ENCODE results near the gene ZC3H14. TPM values are rescaled to one million over a fixed set of nuclear protein-coding genes. Genes with fewer than 3 reads are reported as not detected.

ZC3H14 gene
- 10 to 100 TPM; 37.2 to 52.5 (median 42.1) TPM for total RNA-seq
- long read RNA-seq, full-length matches to known transcripts: 2 of 4 reads
- long read RNA-seq, partial matches to known transcripts: 0 of 4 reads
- long read RNA-seq, other reads (novel, unspliced or antisense): 2 of 4 reads

- intact Hi-C loops (cut with DNase I): no loop called here
- peaks cover 0 to 12% (median 4%) of the 10 kb centered on the region in 4 donors for H3K36me3 ChIP-seq
- peak within 1 kb of the TSS; percentile 88 to 94 (median 88) for H3K27ac ChIP-seq
- TF ChIP-seq POLR2A (IDR thresholded peaks at IDR 0.05) (peak; percentile 93), CTCF (IDR thresholded peaks at IDR 0.05) (no peak)
- WGBS (ENCODE audit: insufficient coverage, low coverage, low lambda C conversion rate, missing lambda C conversion rate): 0% methylated on average over 24 of the region's 99 CpGs
- H3K27me3 ChIP-seq: no peaks in the 10 kb centered on the region
- DNase-seq (peak; percentile 89 to 91 (median 89)), ATAC-seq (peak; percentile 91 to 97 (median 92))
- H3K4me3 ChIP-seq: peak within 1 kb of the TSS; percentile 85 to 96 (median 89)
- H3K4me1 ChIP-seq: peaks cover 0 to 20% (median 8%) of the 10 kb centered on the region in 4 donors
- H3K9me3 ChIP-seq: no peaks in the 10 kb centered on the region
Observed at GRCh38 chr14:88562831-88563686, at the start of gene ZC3H14. TSS of gene ZC3H14 (plus strand) at chr14:88563037. CDS start at chr14:88563134, 97 bp downstream.

- no peaks in the 10 kb centered on the region for H3K27me3 ChIP-seq
- H3K4me1 ChIP-seq: peaks cover 0 to 9% (median 4%) of the 10 kb centered on the region in 4 donors
- no peaks in the 10 kb centered on the region for H3K9me3 ChIP-seq
- H3K36me3 ChIP-seq: no peaks in the 10 kb centered on the region
- intact Hi-C loops (cut with DNase I): no loop called here
- H3K27ac ChIP-seq: no peak overlapping the region
- TF ChIP-seq POLR2A (IDR thresholded peaks at IDR 0.05) (no peak), CTCF (IDR thresholded peaks at IDR 0.05) (no peak)
- DNase-seq: no peak
- WGBS (ENCODE audit: insufficient coverage, low coverage, low lambda C conversion rate, missing lambda C conversion rate): 38% methylated on average over 1 of the region's 1 CpG
- ATAC-seq: peak; percentile 44 to 76 (median 70)
- no peak overlapping the region for H3K4me3 ChIP-seq
Observed at GRCh38 chr14:88515499-88516221, 47.2 kb upstream of the ZC3H14 start.

- peak overlapping the region in 2 of 3 donors; percentile 35 to 66 for H3K27ac ChIP-seq
- DNase-seq: no peak
- H3K36me3 ChIP-seq: no peaks in the 10 kb centered on the region
- peak overlapping the region in 2 of 3 donors; percentile 37 to 48 for H3K4me3 ChIP-seq
- intact Hi-C loops (cut with DNase I): no loop called here
- ATAC-seq: peak; percentile 77 to 90 (median 85)
- WGBS (ENCODE audit: insufficient coverage, low coverage, low lambda C conversion rate, missing lambda C conversion rate): 21% methylated on average over 7 of the region's 7 CpGs
- H3K4me1 ChIP-seq: peaks cover 0 to 9% (median 4%) of the 10 kb centered on the region in 4 donors
- TF ChIP-seq CTCF (IDR thresholded peaks at IDR 0.05) (no peak), POLR2A (IDR thresholded peaks at IDR 0.05) (no peak)
- H3K27me3 ChIP-seq: no peaks in the 10 kb centered on the region
- H3K9me3 ChIP-seq: no peaks in the 10 kb centered on the region
Observed at GRCh38 chr14:88516861-88517357, 45.9 kb upstream of the ZC3H14 start.

- TF ChIP-seq CTCF (IDR thresholded peaks at IDR 0.05) (no peak), POLR2A (IDR thresholded peaks at IDR 0.05) (no peak)
- intact Hi-C loops (cut with DNase I): no loop called here
- H3K36me3 ChIP-seq: no peaks in the 10 kb centered on the region
- ATAC-seq: no peak
- no peaks in the 10 kb centered on the region for H3K9me3 ChIP-seq
- H3K4me3 ChIP-seq: no peak overlapping the region
- DNase-seq: no peak
- 86% methylated on average over 5 of the region's 5 CpGs for WGBS (ENCODE audit: insufficient coverage, low coverage, low lambda C conversion rate, missing lambda C conversion rate)
- H3K27ac ChIP-seq: no peak overlapping the region
- no peaks in the 10 kb centered on the region for H3K27me3 ChIP-seq
- peaks cover 0 to 9% (median 4%) of the 10 kb centered on the region in 4 donors for H3K4me1 ChIP-seq
Observed at GRCh38 chr14:88518592-88519512, 44.0 kb upstream of the ZC3H14 start.
